Vagina (tissue), 2 donors: ENCODE data around the gene DACT1. TPM values are rescaled to one million over a fixed set of nuclear protein-coding genes. Genes with fewer than 3 reads are reported as not detected.
"Not testable (repeated sequence)": the region's sequence is repeated elsewhere in the genome, so short reads cannot be mapped to it uniquely, and the experiment has no call there.

ENCODE experiments used
- DNase-seq, 2 donors: peaks; one replicate each; pipeline ENCODE4 v3.0.0-alpha.2; 2017; ENCODE audit errors: extremely low spot score in 2 of 2
- H3K27ac ChIP-seq: fragments of 200-600 bp; sonication (generic); one replicate; pipeline ENCODE4 v1.5.1; 2019
- H3K27me3 ChIP-seq: fragments of 200-600 bp; sonication (generic); one replicate; pipeline ENCODE4 v1.5.1; 2019
- H3K36me3 ChIP-seq, 2 donors: fragments of 200-600 bp; sonication (generic); one replicate each; pipeline ENCODE4 v1.5.1; 2017 to 2019
- H3K4me1 ChIP-seq: fragments of 200-600 bp; sonication (generic); one replicate; pipeline ENCODE4 v1.5.1; 2019
- H3K4me3 ChIP-seq, 2 donors: fragments of 200-600 bp; sonication (generic); 1 replicate in 1 of 2; 2 replicates in 1 of 2; pipeline ENCODE4 v1.5.1; 2016 to 2019
- H3K9me3 ChIP-seq: fragments of 200-600 bp; sonication (generic); one replicate; pipeline ENCODE4 v1.5.1; 2019
- CTCF ChIP-seq, 3 experiments: fragments of 450-650 bp in 2 of 3; fragments of 200-600 bp in 1 of 3; sonication (generic) in 1 of 3; IDR thresholded peaks; one replicate each; pipeline ENCODE4 v1.5.1; 2017 to 2019; ENCODE audit warnings: antibody characterized with exemption in 3 of 3, mild to moderate bottlenecking in 2 of 3, moderate library complexity in 2 of 3
- POLR2A ChIP-seq, 2 donors: fragments of 450-650 bp; IDR thresholded peaks; one replicate each; pipeline ENCODE4 v1.6.1; 2017; ENCODE audit warnings: antibody characterized with exemption in 2 of 2, mild to moderate bottlenecking in 2 of 2, moderate library complexity in 2 of 2
- POLR2AphosphoS5 ChIP-seq, 2 donors: sonication (generic); formaldehyde crosslinking; IDR thresholded peaks; one replicate each; pipeline ENCODE4 v1.9.0; 2017; ENCODE audit warnings: antibody characterized with exemption in 2 of 2, mild to moderate bottlenecking in 2 of 2, low read depth in 1 of 2; ENCODE audit not compliant: insufficient read depth in 1 of 2
- intact Hi-C: fragments of 100-400 bp; cut with DNase I; formaldehyde crosslinking; loops from one replicate; pipeline ENCODE4 v1.15.1; 2023
- total RNA-seq: library from RNA; depleted of rRNA; stranded (reverse); fragments of >200 nt; gene quantifications from one replicate; pipeline ENCODE4 v1.2.3, GENCODE V29; 2016

Gene DACT1, protein sequence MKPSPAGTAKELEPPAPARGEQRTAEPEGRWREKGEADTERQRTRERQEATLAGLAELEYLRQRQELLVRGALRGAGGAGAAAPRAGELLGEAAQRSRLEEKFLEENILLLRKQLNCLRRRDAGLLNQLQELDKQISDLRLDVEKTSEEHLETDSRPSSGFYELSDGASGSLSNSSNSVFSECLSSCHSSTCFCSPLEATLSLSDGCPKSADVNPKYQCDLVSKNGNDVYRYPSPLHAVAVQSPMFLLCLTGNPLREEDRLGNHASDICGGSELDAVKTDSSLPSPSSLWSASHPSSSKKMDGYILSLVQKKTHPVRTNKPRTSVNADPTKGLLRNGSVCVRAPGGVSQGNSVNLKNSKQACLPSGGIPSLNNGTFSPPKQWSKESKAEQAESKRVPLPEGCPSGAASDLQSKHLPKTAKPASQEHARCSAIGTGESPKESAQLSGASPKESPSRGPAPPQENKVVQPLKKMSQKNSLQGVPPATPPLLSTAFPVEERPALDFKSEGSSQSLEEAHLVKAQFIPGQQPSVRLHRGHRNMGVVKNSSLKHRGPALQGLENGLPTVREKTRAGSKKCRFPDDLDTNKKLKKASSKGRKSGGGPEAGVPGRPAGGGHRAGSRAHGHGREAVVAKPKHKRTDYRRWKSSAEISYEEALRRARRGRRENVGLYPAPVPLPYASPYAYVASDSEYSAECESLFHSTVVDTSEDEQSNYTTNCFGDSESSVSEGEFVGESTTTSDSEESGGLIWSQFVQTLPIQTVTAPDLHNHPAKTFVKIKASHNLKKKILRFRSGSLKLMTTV
- total RNA-seq, result 9.8 TPM

DNA sequence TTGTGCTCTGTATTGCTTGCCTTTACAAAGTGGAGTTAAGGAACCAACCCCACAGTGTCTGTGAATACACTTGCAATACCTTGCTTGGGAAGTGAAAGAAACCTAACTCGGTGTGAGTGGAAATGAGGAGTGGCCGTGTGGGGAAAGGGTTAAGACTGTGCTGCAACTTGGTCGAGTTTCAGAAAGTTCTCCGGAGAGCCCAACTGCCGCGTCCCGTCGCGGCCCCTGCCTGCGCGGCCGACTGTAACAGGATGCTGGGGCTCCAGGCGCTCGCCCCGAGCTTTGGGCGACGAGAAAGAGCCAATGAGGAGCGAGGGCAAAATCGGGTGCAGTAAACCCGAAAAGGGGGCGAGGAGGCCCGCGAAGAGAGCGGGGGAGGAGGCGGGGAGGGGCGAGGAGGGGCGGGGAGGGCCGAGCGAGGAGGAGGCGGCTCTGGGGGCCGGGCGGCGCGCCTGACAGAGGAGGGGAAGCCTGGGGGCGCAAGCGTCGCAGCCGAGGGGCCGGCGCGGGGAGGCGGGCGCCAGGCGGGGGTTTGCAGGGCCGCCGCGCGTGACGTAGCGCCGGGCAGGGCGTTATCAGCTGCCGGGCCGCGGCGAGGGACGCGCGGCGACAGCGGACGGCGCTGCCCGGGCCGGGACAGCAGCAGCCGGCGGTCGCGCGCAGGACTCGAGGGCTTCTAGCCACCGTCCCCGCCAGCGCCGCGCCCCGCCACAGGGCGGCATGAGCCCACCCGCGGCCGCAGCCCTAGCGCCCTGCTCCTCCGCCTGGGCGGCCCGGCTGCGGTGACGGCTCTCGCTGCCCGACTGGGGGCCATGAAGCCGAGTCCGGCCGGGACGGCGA lies at the start of gene DACT1:
TSS of gene DACT1 (plus strand) at position 572 of the 840 bp plus-strand sequence. CDS start at position 813, 241 bp downstream.
- no peak for TF ChIP-seq CTCF (IDR thresholded peaks at IDR 0.05)
- peak in 1 of 2 donors; percentile 37 for TF ChIP-seq POLR2A (IDR thresholded peaks at IDR 0.05)
- peak in 1 of 2 donors; percentile 69 for TF ChIP-seq POLR2AphosphoS5 (IDR thresholded peaks at IDR 0.05; ENCODE audit: insufficient read depth in 1 of 2, low read depth in 1 of 2)
- intact Hi-C loops, result loop anchor here (10.0 kb wide), 1 partner anchor 387 kb away; no protein-coding TSS in a partner anchor
- H3K4me1 ChIP-seq, result peaks cover 21% of the 10 kb centered on the region
- peak within 1 kb of the TSS; percentile 94 for H3K27ac ChIP-seq
- H3K4me3 ChIP-seq, result peak within 1 kb of the TSS; percentile 59 to 81
- no peaks in the 10 kb centered on the region for H3K27me3 ChIP-seq
- no peak for DNase-seq
- H3K9me3 ChIP-seq, result no peaks in the 10 kb centered on the region
- peaks cover 0 to 13% of the 10 kb centered on the region in 2 donors for H3K36me3 ChIP-seq

DNA sequence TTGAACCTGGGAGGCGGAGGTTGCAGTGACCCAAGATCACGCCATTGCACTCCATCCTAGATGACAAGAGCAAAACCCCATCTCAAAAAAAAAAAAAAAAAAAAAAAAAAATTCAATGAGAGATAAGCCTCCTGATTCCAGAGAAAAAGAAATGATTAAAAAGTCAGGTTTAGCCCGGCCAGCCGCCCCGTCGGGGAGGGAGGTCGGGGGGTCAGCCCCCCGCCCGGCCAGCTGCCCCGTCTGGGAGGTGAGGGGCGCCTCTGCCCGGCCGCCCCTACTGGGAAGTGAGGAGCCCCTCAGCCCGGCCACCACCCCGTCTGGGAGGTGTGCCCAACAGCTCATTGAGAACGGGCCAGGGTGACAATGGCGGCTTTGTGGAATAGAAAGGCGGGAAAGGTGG lies 49.4 kb upstream of the DACT1 start:
- intact Hi-C loops, H3K4me1 ChIP-seq, DNase-seq, H3K27me3 ChIP-seq, H3K36me3 ChIP-seq, H3K27ac ChIP-seq, H3K9me3 ChIP-seq, H3K4me3 ChIP-seq: not testable (repeated sequence)

GRCh38 chr14:58593977-58594376 lies 43.8 kb upstream of the DACT1 start:
- H3K4me3 ChIP-seq, result no peak overlapping the region
- no peaks in the 10 kb centered on the region for H3K9me3 ChIP-seq
- DNase-seq, result no peak
- H3K4me1 ChIP-seq, result no peaks in the 10 kb centered on the region
- intact Hi-C loops, result no loop called here
- no peak overlapping the region for H3K27ac ChIP-seq
- H3K36me3 ChIP-seq, result no peaks in the 10 kb centered on the region
- TF ChIP-seq CTCF (IDR thresholded peaks at IDR 0.05) (no peak), POLR2A (IDR thresholded peaks at IDR 0.05) (no peak), POLR2AphosphoS5 (IDR thresholded peaks at IDR 0.05; ENCODE audit: insufficient read depth in 1 of 2, low read depth in 1 of 2) (no peak)
- H3K27me3 ChIP-seq, result no peaks in the 10 kb centered on the region

DNA sequence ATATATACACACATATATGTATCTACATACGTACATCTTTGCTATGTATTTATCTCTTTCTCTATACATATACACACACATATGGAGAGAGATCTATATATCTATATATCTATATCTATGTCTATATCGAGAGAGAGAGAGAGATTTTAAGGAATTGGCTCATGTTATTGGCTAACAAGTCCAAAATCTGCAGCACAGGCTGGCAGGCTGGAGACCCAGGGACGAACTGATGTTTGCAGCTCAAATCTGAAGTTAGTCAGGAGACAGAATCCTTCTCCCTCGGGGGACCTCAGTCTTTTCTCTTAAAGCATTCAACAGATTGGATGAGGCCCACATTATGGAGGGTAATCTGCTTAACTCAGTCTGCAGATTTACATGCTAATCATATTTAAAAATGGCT lies 40.7 kb upstream of the DACT1 start:
- Histone ChIP-seq H3K27me3 (no peaks in the 10 kb centered on the region), H3K27ac (no peak overlapping the region), H3K36me3 (no peaks in the 10 kb centered on the region), H3K4me1 (no peaks in the 10 kb centered on the region), H3K4me3 (no peak overlapping the region), H3K9me3 (no peaks in the 10 kb centered on the region)
- intact Hi-C loops, result no loop called here
- no peak for DNase-seq
- no peak for TF ChIP-seq POLR2A (IDR thresholded peaks at IDR 0.05)
- TF ChIP-seq POLR2AphosphoS5 (IDR thresholded peaks at IDR 0.05; ENCODE audit: insufficient read depth in 1 of 2, low read depth in 1 of 2), result no peak
- TF ChIP-seq CTCF (IDR thresholded peaks at IDR 0.05), result no peak
